Endodermal cell (in vitro differentiated cells): Measurements from ENCODE around the gene MTOR. TPM values are rescaled to one million over a fixed set of nuclear protein-coding genes. Genes with fewer than 3 reads are reported as not detected.

Source experiments
- DNase-seq: peaks from one replicate; pipeline ENCODE4 v3.0.0-alpha.2; 2017
- H3K27ac ChIP-seq: 2 replicates; pipeline ENCODE4 v1.5.1; 2013; ENCODE audit warnings: mild to moderate bottlenecking, low read depth, low read length, moderate library complexity
- H3K27me3 ChIP-seq: 2 replicates; pipeline ENCODE4 v1.6.1; 2013; ENCODE audit warnings: mild to moderate bottlenecking, low read length, moderate library complexity; ENCODE audit not compliant: insufficient read depth, control insufficient read depth, poor library complexity, severe bottlenecking
- H3K36me3 ChIP-seq: 2 replicates; pipeline ENCODE4 v1.7.0; 2013; ENCODE audit warnings: mild to moderate bottlenecking, low read length, moderate library complexity; ENCODE audit not compliant: control insufficient read depth, insufficient read depth
- H3K4me1 ChIP-seq: one replicate; pipeline ENCODE4 v1.7.0; 2013; ENCODE audit warnings: low read length; ENCODE audit not compliant: control insufficient read depth, insufficient read depth
- H3K4me3 ChIP-seq: 2 replicates; pipeline ENCODE4 v1.5.1; 2013; ENCODE audit warnings: mild to moderate bottlenecking, low read length, moderate library complexity
- H3K9ac ChIP-seq: 2 replicates; pipeline ENCODE4 v1.6.1; 2013; ENCODE audit warnings: mild to moderate bottlenecking, low read length, moderate library complexity; ENCODE audit not compliant: poor library complexity, severe bottlenecking; ENCODE audit errors: extremely low read depth
- H3K9me3 ChIP-seq: 2 replicates; pipeline ENCODE4 v1.6.1; 2013; ENCODE audit warnings: mild to moderate bottlenecking, low read length, moderate library complexity; ENCODE audit not compliant: control insufficient read depth
- H3K27ac Mint-ChIP-seq: 2 replicates; pipeline ENCODE4 v1.8.0; 2020; ENCODE audit warnings: mixed read lengths
- H3K27me3 Mint-ChIP-seq: 2 replicates; pipeline ENCODE4 v1.8.0; 2021; ENCODE audit warnings: mild to moderate bottlenecking, mixed read lengths; ENCODE audit not compliant: insufficient read depth
- H3K36me3 Mint-ChIP-seq: 2 replicates; pipeline ENCODE4 v1.8.0; 2020; ENCODE audit warnings: low read depth, mixed read lengths
- H3K4me1 Mint-ChIP-seq: 2 replicates; pipeline ENCODE4 v1.8.0; 2020; ENCODE audit warnings: mixed read lengths
- H3K4me3 Mint-ChIP-seq: 2 replicates; pipeline ENCODE4 v1.8.0; 2020; ENCODE audit warnings: mild to moderate bottlenecking, moderate library complexity, mixed read lengths
- H3K9me3 Mint-ChIP-seq: 2 replicates; pipeline ENCODE4 v1.8.0; 2020; ENCODE audit warnings: mild to moderate bottlenecking, mixed read lengths
- CTCF ChIP-seq: fragments of 200-600 bp; sonication (generic); conservative IDR thresholded peaks from 2 replicates; pipeline ENCODE4 v1.5.0; 2021; ENCODE audit warnings: antibody characterized with exemption, mild to moderate bottlenecking
- WGBS, 2 experiments: methylation state at CpG; one replicate each; pipeline versions ENCODE4 v1.1.5 to v1.1.7; 2013; ENCODE audit warnings: missing lambda C conversion rate in 2 of 2, mixed read lengths in 1 of 2; ENCODE audit not compliant: insufficient coverage in 1 of 2, insufficient read length in 1 of 2; 5-methylcytosine and 5-hydroxymethylcytosine counted together
- total RNA-seq, 2 donors: library from RNA; stranded (reverse); fragmentation: NEBNext Ultra II Directional in 1 of 2; extraction: Animal tissue kit (Norgen Biotek cat#: 25700) in 1 of 2; gene quantifications; 2 replicates in 1 of 2; 3 replicates in 1 of 2; pipeline ENCODE4 v1.2.1, GENCODE V29; 2021

The MTOR gene
- total RNA-seq, 2 donors from 2014 or later = 69.0 to 78.3 TPM

- Histone ChIP-seq H3K27ac (no peak overlapping the region), H3K4me3 (no peak overlapping the region), H3K27me3 (no peaks in the 10 kb centered on the region), H3K9me3 (no peaks in the 10 kb centered on the region), H3K4me1 (no peaks in the 10 kb centered on the region), H3K9ac (no peak overlapping the region), H3K36me3 (peaks cover 91% of the 10 kb centered on the region)
- Mint-ChIP-seq H3K27ac (peak overlapping the region; percentile 77), H3K4me3 (no peak overlapping the region), H3K27me3 (no peaks in the 10 kb centered on the region), H3K9me3 (no peaks in the 10 kb centered on the region), H3K4me1 (no peaks in the 10 kb centered on the region), H3K36me3 (peaks cover 84% of the 10 kb centered on the region)
- TF ChIP-seq CTCF = no peak
- WGBS, 2 experiments = 96 to 98% methylated on average over 6 to 7 of the region's 7 CpGs
- DNase-seq = no peak
These were observed 24.0 kb downstream of the MTOR start for GRCh38 chr1:11238311-11238710.

GRCh38 chr1:11237356-11237755 is 25.0 kb downstream of the MTOR start:
- DNase-seq = no peak
- H3K27ac Mint-ChIP-seq = no peak overlapping the region
- Histone ChIP-seq H3K9me3 (no peaks in the 10 kb centered on the region), H3K9ac (no peak overlapping the region), H3K27ac (no peak overlapping the region), H3K36me3 (peaks cover 91% of the 10 kb centered on the region), H3K4me1 (no peaks in the 10 kb centered on the region), H3K27me3 (no peaks in the 10 kb centered on the region), H3K4me3 (no peak overlapping the region)
- WGBS, 2 experiments = 94 to 96% methylated on average over 6 of the region's 6 CpGs
- no peak overlapping the region for H3K4me3 Mint-ChIP-seq
- TF ChIP-seq CTCF = no peak
- no peaks in the 10 kb centered on the region for H3K4me1 Mint-ChIP-seq
- H3K27me3 Mint-ChIP-seq = no peaks in the 10 kb centered on the region
- no peaks in the 10 kb centered on the region for H3K9me3 Mint-ChIP-seq
- H3K36me3 Mint-ChIP-seq = peaks cover 81% of the 10 kb centered on the region

- WGBS, 2 experiments = 89 to 100% methylated on average over 1 to 2 of the region's 2 CpGs
- Histone ChIP-seq H3K27ac (no peak overlapping the region), H3K9me3 (no peaks in the 10 kb centered on the region), H3K4me1 (no peaks in the 10 kb centered on the region), H3K4me3 (no peak overlapping the region), H3K36me3 (peaks cover 94% of the 10 kb centered on the region), H3K9ac (no peak overlapping the region), H3K27me3 (no peaks in the 10 kb centered on the region)
- Mint-ChIP-seq H3K27me3 (peaks cover 2% of the 10 kb centered on the region), H3K36me3 (peaks cover 88% of the 10 kb centered on the region), H3K27ac (no peak overlapping the region), H3K4me3 (no peak overlapping the region), H3K4me1 (no peaks in the 10 kb centered on the region), H3K9me3 (no peaks in the 10 kb centered on the region)
- no peak for DNase-seq
- no peak for TF ChIP-seq CTCF
These were observed 29.1 kb downstream of the MTOR start for GRCh38 chr1:11233208-11233607.
